Osteocyte (in vitro differentiated cells): ENCODE data around the gene VAPA. TPM values are rescaled to one million over a fixed set of nuclear protein-coding genes. Genes with fewer than 3 reads are reported as not detected.
A peak's percentile ranks its signal among the peaks of the same experiment; 100 is the strongest.

Source experiments
- DNase-seq: peaks from one replicate; pipeline ENCODE4 v3.0.0; 2021; ENCODE audit warnings: mixed read lengths; ENCODE audit not compliant: unreplicated experiment; ENCODE audit errors: extremely low spot score
- H3K27ac Mint-ChIP-seq: one replicate; pipeline ENCODE4 v1.8.0; 2021; ENCODE audit warnings: mild to moderate bottlenecking, mixed read lengths; ENCODE audit not compliant: unreplicated experiment
- H3K27me3 Mint-ChIP-seq: one replicate; pipeline ENCODE4 v1.8.0; 2021; ENCODE audit warnings: mixed read lengths; ENCODE audit not compliant: unreplicated experiment
- H3K36me3 Mint-ChIP-seq: one replicate; pipeline ENCODE4 v1.8.0; 2021; ENCODE audit warnings: mixed read lengths; ENCODE audit not compliant: unreplicated experiment
- H3K4me1 Mint-ChIP-seq: one replicate; pipeline ENCODE4 v1.8.0; 2021; ENCODE audit warnings: mixed read lengths; ENCODE audit not compliant: unreplicated experiment
- H3K4me3 Mint-ChIP-seq: one replicate; pipeline ENCODE4 v1.8.0; 2021; ENCODE audit warnings: mild to moderate bottlenecking, moderate library complexity, mixed read lengths; ENCODE audit not compliant: unreplicated experiment
- H3K9me3 Mint-ChIP-seq: one replicate; pipeline ENCODE4 v1.8.0; 2021; ENCODE audit warnings: mixed read lengths; ENCODE audit not compliant: unreplicated experiment
- total RNA-seq: library from RNA; stranded (reverse); gene quantifications from 2 replicates; pipeline ENCODE4 v1.2.1, GENCODE V29; 2021
- TF ChIP-seq, protein P1 (sequence below): fragments of 200-600 bp; sonication (generic); IDR thresholded peaks from 2 replicates; pipeline ENCODE4 v1.5.0; 2021; ENCODE audit warnings: antibody characterized with exemption, mild to moderate bottlenecking, moderate library complexity

Gene VAPA
- total RNA-seq, 1 donor from 2014 or later = 157 TPM

- Mint-ChIP-seq H3K27me3 (no peaks in the 10 kb centered on the region), H3K27ac (no peak overlapping the region), H3K4me1 (no peaks in the 10 kb centered on the region), H3K9me3 (no peaks in the 10 kb centered on the region), H3K4me3 (no peak overlapping the region), H3K36me3 (peaks cover 43% of the 10 kb centered on the region)
- TF ChIP-seq, protein P1, sequence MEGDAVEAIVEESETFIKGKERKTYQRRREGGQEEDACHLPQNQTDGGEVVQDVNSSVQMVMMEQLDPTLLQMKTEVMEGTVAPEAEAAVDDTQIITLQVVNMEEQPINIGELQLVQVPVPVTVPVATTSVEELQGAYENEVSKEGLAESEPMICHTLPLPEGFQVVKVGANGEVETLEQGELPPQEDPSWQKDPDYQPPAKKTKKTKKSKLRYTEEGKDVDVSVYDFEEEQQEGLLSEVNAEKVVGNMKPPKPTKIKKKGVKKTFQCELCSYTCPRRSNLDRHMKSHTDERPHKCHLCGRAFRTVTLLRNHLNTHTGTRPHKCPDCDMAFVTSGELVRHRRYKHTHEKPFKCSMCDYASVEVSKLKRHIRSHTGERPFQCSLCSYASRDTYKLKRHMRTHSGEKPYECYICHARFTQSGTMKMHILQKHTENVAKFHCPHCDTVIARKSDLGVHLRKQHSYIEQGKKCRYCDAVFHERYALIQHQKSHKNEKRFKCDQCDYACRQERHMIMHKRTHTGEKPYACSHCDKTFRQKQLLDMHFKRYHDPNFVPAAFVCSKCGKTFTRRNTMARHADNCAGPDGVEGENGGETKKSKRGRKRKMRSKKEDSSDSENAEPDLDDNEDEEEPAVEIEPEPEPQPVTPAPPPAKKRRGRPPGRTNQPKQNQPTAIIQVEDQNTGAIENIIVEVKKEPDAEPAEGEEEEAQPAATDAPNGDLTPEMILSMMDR = no peak
- no peak for DNase-seq
These were observed 35.5 kb downstream of the VAPA start for GRCh38 chr18:9949315-9949714.

- Mint-ChIP-seq H3K9me3 (no peaks in the 10 kb centered on the region), H3K27ac (no peak overlapping the region), H3K36me3 (peaks cover 43% of the 10 kb centered on the region), H3K27me3 (no peaks in the 10 kb centered on the region), H3K4me3 (no peak overlapping the region), H3K4me1 (no peaks in the 10 kb centered on the region)
- DNase-seq = no peak
- TF ChIP-seq, protein P1 = no peak
These were observed 36.0 kb downstream of the VAPA start for GRCh38 chr18:9949861-9950260.

GRCh38 chr18:9950289-9951016 is 36.6 kb downstream of the VAPA start:
- no peak for DNase-seq
- H3K36me3 Mint-ChIP-seq = peaks cover 42% of the 10 kb centered on the region
- H3K9me3 Mint-ChIP-seq = no peaks in the 10 kb centered on the region
- H3K4me1 Mint-ChIP-seq = no peaks in the 10 kb centered on the region
- no peak overlapping the region for H3K4me3 Mint-ChIP-seq
- TF ChIP-seq, protein P1 = no peak
- peak overlapping the region; percentile 39 for H3K27ac Mint-ChIP-seq
- no peaks in the 10 kb centered on the region for H3K27me3 Mint-ChIP-seq

- Mint-ChIP-seq H3K4me1 (no peaks in the 10 kb centered on the region), H3K27ac (peak overlapping the region; percentile 62)
These were observed 37.4 kb downstream of the VAPA start for GRCh38 chr18:9951022-9951859.

More at GRCh38 chr18:9951022-9951859, 37.4 kb downstream of the VAPA start:
- no peaks in the 10 kb centered on the region for H3K9me3 Mint-ChIP-seq
- TF ChIP-seq, protein P1 = peak; percentile 81
- no peak for DNase-seq
- no peak overlapping the region for H3K4me3 Mint-ChIP-seq
- H3K27me3 Mint-ChIP-seq = no peaks in the 10 kb centered on the region
- peaks cover 41% of the 10 kb centered on the region for H3K36me3 Mint-ChIP-seq
